ENCODE results near the gene LRRTM1.

LRRTM1 gene

GRCh38 chr2:80302314-80303005 lies 2.1 kb downstream of the LRRTM1 start:
- no peak for DNase-seq

DNA sequence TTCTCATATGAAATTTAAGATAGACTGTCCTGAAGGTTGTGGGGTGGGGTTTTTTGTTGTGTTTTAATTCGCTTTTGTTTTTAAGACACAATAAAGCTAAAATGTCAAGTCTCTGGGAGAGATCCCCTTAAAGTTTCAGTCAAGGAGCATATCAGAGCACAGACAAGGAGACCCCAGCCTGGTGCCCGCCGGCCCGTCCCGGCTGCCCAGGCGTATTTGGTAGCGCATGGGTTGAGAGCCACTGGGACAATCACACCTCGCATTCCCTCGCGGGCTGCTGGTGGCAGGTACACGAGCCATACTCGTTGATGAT lies 2.6 kb downstream of the LRRTM1 start:
- no peak for DNase-seq

DNA sequence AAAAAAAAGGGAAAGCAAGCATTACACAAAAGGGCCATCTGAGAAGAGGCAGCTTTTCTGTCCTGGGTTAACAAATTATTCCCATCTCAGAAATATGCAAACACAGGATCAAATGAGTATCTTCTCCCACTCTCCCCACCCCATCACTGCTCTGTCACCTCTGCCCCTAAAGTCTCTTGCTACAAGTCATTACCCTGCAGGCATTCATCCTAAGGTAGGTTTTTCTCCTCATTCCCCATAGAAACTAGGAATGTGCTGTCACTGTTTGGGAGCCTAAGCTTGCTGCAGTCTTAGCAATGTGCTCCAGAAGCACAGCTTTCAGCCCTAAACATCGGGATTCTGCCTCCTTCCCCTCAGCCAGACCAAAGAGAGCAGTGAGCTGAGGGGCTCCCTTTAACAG lies 3.6 kb downstream of the LRRTM1 start:
- no peak for DNase-seq

DNA sequence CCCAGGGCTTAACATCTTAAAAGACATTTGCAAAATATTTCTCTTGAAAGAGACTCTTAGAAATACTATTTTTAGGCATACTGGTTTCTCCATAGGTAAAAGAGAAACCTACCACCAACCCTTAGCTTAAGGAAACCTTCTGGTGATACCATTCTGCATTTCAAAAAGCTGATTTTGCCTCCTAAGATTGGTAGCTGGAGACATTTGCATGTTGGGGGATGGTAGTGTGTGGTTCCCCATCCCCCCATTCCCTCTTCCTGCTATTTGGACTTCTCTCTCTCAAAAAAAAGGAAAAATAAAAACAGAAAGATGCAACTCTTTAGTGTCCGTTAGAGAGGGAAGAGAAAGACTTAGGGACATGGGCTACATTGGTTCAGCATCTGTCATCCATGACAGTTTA lies 4.2 kb downstream of the LRRTM1 start:
- no peak for DNase-seq

DNA sequence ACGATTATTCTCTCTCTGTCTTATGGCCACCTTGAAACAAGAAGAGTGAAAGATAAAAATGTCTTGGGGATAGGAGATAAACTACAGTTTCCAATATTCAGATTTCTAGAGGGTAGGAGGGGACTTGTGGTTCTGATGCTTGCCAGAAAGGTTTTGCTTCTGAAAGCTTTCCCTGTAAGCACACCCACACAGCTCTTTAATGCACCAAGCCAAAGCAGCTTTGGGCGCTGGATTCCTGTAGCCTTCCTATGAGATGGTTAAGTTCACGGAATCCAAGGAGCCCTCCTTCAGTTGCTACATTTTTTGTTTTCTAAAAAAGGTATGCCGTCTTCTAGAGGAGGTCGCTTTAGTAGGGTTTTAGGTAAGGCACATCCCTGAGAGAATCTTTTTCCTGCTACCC lies 4.9 kb downstream of the LRRTM1 start:
- no peak for DNase-seq

DNA sequence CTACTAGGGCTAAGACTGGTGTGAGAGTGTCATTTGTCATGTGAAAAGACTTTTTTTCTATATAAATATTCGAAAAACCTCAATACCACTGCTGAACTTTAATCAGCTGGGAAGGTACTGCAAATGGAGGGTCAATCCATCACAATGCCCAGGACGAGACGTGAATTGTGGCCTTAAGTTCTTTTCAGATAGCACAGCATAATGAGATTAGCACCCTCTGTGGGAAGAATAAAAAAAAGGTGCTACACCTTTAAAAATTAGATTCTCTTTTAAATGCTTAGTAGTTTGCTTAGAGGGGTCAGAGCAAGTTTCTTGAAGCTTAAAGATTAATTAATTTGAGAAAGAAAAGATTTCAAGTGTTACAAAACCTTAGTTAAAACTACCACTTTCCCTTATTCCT lies 5.6 kb downstream of the LRRTM1 start:
- no peak for DNase-seq

- DNase-seq: no peak
These were observed 11.5 kb downstream of the LRRTM1 start for GRCh38 chr2:80293039-80293438.

DNA sequence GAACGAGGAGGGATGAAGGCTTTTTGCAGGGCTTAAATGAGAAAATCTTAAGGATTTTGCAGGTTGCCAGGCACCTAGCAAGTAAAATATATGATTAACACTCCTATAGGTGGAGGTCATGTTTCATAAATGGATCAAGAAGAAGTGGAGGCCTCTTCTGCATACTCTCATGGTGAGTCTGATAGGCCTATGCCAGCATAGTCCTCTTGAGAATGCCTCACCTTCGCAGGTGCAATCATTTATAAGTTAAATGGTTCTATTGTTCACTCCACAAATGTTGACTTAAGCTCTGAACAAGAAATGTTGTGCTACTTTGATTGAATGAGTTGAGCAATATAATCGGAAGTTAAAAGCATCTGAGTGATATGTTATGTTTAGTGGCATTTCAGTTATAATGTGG lies 12.1 kb downstream of the LRRTM1 start:
- DNase-seq: no peak

DNA sequence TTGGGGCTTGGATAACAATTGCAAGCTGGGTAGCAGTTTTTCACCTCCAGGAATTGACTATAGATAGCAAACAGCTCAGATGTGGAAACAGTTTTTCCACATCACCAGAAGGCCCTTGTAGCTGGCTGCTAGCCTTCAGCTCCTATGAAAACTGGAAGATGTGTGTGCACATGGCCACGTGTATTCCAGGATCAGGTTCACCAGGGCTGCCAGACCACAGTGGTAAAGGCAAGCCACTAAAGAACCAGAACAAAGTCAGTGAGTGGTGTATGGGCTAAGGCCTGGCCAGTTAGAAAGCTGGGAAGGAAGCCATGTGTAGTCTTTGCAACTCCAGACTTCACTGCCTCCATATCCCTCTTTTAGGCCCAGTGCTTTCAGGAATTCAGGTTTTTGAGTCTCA lies 12.9 kb downstream of the LRRTM1 start:
- no peak for DNase-seq

- no peak for DNase-seq
These were observed 16.0 kb downstream of the LRRTM1 start for GRCh38 chr2:80288576-80288975.

- DNase-seq: no peak
These were observed 23.5 kb downstream of the LRRTM1 start for GRCh38 chr2:80281049-80281448.

- DNase-seq: no peak
These were observed 24.0 kb downstream of the LRRTM1 start for GRCh38 chr2:80280598-80280997.

DNA sequence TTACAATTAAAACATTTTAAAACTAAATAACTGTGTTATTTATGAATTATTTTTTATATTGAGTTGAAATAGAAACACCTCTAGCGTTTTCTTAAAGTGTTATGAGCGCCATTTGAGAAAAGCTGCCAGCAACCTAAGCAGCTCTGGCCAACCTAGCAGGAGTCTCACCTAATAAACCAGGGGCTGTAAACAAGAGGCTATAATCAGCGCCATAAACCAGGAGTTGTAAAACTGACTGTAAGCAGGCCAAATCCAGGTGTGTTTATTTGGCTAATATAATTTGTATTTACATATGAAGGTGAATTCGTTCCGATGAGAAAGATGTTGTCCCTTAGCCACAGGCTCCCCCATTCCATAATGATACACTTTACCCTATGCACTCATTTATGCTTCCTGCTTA lies 34.7 kb downstream of the LRRTM1 start:
- no peak for DNase-seq

DNA sequence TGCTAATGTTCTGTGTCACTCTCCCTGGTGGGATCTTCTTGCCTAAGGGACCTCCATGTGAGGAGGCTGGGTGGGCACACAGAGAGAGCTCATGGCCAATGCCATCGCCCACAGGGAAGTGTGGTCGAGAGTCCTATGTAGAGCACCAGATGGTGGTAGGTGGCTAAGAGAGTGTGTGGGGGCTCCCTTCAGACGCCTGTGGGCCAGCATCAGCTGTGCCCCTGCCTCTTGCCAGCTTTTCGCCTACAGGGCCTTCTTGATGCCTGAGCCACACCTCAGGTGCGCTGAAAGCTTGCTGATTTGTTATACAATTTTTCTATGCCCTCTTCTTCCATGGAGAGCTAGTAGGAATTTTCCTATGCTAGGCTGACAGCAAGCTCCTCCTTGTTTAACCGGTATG lies 38.3 kb downstream of the LRRTM1 start:
- DNase-seq: no peak

- DNase-seq: no peak
These were observed 45.3 kb downstream of the LRRTM1 start for GRCh38 chr2:80259292-80259691.

- DNase-seq: no peak
These were observed 45.8 kb downstream of the LRRTM1 start for GRCh38 chr2:80258793-80259192.

DNA sequence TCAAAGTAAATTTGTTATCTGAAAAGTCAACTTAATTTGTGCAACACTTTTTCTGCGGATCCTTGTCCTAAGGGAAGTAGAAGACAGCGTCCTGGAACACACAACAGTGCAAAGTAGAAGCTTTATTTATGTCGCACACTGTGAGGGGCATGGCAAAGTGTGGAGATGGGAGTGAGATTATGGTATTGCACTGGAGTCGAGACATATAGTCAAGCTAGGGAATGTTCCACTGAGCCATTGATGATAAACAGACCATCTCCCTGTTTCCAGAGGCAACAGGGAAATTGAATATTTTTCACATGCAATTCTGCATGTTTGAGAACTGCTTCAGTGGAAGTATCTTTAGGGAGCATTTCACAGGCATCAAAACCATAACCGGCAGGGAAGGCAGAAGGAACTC lies 46.2 kb downstream of the LRRTM1 start:
- DNase-seq: no peak

DNA sequence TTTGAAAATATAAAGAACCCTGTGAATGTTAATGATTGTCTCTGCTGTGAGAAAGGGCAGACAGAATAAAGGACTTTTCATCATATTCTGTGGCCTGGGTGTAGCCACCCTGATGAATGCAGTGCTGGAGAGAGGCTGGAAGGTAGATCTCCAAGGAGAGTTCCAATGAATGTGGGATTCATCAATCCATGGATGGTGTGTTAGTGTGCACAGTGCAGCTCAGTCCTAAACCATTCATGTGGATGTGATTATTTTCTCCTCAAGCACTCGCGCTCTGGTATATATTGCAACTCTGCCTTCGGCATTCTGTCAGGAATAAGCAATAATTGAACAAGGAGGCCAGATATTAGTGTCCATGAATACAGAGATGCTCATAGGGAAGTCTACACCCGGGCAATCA lies 47.1 kb downstream of the LRRTM1 start:
- DNase-seq: no peak

DNA sequence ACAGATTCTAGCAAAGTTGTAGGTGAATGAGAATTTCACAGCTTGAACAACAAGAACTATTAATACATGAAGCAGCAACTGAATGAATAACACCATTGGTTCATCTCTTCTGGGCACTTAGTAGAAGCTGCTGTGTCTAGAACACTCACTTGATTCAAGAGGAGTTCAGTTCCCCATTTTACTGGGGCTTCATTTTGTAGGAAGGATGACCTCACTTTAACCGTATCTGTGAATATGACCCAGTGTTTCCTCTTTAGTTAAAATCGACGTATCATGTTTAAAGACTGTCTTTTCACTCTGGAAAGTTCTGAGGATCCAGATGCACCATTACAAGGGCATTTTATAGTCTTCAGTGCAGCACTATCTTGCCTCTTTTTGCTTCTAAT lies 47.8 kb downstream of the LRRTM1 start:
- no peak for DNase-seq

DNA sequence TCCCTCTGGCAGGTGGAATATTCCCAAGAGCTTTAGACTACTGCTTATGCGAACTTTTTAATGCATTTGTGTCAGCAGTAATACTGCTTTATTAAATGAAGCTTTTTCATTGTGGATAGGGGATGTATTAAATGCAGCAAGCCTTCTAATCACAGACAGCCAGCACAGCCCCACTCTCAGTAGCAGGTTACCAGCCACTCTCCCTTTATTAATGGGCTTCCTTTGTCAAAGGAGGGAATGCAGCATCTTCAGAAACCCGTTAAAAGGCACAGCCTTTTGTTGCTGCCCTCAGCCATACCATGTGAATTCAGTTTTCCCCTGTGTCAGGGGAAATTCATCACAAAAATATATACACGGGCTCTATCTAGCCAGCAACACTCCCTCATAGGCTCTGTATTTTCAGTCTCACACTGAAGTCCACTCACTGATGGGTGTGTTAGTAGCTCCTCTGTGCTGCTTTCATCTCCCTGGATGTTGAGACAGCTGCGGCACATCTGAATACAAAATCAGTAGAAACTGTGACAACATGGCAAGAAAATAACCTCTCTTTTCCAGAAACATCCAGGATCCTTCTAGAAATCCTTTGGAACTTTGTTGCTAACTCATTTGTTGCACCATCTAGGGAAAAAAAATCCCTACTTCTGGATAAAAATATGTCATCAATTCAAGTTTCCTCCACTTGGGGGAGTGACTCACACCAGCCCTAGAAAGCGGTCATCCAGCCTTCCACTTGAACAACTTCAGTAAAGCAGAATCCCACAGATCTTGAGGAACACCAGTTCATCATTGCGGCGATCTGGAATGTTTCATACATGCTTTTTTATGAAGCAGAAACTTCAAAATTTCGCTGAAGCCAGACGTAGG lies 48.4 kb downstream of the LRRTM1 start:
- DNase-seq: no peak

DNA sequence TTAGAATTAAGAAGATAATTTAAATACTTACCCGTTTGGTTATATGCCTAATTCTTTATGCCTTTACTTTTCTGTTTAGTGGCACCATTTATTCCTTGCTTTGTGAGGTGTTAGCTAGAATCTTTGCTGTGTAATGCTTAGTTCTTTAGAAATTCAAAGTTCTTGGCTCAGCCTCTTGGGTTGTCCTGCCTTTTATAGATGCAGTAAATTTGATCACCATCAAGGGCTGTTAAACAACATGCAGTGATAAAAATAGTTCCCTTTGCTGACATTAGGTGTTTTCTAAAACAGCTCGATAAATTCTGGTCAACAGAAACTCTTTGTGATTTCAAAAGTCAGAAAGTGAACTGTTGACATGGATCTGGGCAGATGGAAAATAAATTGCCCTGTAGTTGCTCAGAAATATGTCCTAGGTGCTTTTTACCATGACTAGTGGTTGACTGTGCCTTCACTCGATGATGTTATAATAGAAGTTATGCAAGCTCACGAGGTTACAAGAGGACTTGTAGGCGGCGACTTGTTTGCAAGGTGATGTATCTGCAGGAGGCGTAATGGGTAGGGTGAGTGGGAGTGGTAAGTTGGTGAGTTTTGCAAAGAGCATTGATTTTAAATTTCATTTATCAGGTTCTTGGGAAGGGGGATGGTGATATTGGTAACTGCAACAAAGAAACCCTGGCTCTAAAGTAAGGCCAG lies 52.1 kb downstream of the LRRTM1 start:
- DNase-seq: no peak

Measured in activated CD4-positive, alpha-beta T cell treated with anti-CD3 and anti-CD28 coated beads, Interleukin-2, amount 50 U/mL, for 16 hours (primary cell).